Mesenchymal stem cell (in vitro differentiated cells and primary cell): ENCODE results near the gene RAP2A. TPM values are rescaled to one million over a fixed set of nuclear protein-coding genes. Genes with fewer than 3 reads are reported as not detected.

ENCODE experiments used
- DNase-seq: peaks from one replicate; pipeline ENCODE4 v3.0.0-alpha.2; 2013
- H2AFZ ChIP-seq: one replicate; pipeline ENCODE4 v1.6.1; 2013; ENCODE audit warnings: low read depth, mild to moderate bottlenecking, control low read depth, inconsistent platforms, low read length, moderate library complexity
- H2AK5ac ChIP-seq: 2 replicates; pipeline ENCODE4 v1.6.1; 2013; ENCODE audit warnings: low read length, moderate library complexity, mild to moderate bottlenecking, inconsistent platforms; ENCODE audit not compliant: severe bottlenecking
- H2BK120ac ChIP-seq: one replicate; pipeline ENCODE4 v1.6.1; 2013; ENCODE audit warnings: low read depth, mild to moderate bottlenecking, inconsistent platforms, low read length, moderate library complexity
- H2BK12ac ChIP-seq, 2 experiments: one replicate each; pipeline ENCODE4 v1.6.1; 2013; ENCODE audit warnings: inconsistent platforms in 2 of 2, low read length in 2 of 2, mild to moderate bottlenecking in 2 of 2, moderate library complexity in 2 of 2, control low read depth in 1 of 2
- H2BK15ac ChIP-seq: one replicate; pipeline ENCODE4 v1.6.1; 2013; ENCODE audit warnings: mild to moderate bottlenecking, low read depth, inconsistent platforms; ENCODE audit not compliant: poor library complexity, severe bottlenecking
- H2BK5ac ChIP-seq: 2 replicates; pipeline ENCODE4 v1.6.1; 2013; ENCODE audit warnings: low read depth, mild to moderate bottlenecking, low read length, control low read depth, inconsistent platforms; ENCODE audit not compliant: poor library complexity, severe bottlenecking
- H3K14ac ChIP-seq, 2 experiments: one replicate each; pipeline ENCODE4 v1.6.1; 2013; ENCODE audit warnings: inconsistent platforms in 2 of 2, low read length in 2 of 2, control low read depth in 1 of 2, mild to moderate bottlenecking in 1 of 2, moderate library complexity in 1 of 2
- H3K18ac ChIP-seq, 2 experiments: one replicate each; pipeline ENCODE4 v1.6.1; 2013; ENCODE audit warnings: inconsistent platforms in 2 of 2, low read length in 2 of 2, control low read depth in 1 of 2, low read depth in 1 of 2, mild to moderate bottlenecking in 1 of 2
- H3K23ac ChIP-seq, 2 experiments: one replicate each; pipeline ENCODE4 v1.6.1; 2013; ENCODE audit warnings: inconsistent platforms in 2 of 2, low read length in 2 of 2, mild to moderate bottlenecking in 2 of 2, moderate library complexity in 2 of 2, control low read depth in 1 of 2
- H3K27ac ChIP-seq: 2 replicates; pipeline ENCODE4 v1.5.1; 2013; ENCODE audit warnings: mild to moderate bottlenecking, moderate library complexity, low read length, control low read depth, inconsistent platforms; ENCODE audit not compliant: poor library complexity, severe bottlenecking
- H3K27me3 ChIP-seq, 2 experiments: 2 replicates each; pipeline versions ENCODE4 v1.6.1 to v1.7.0; 2013; ENCODE audit warnings: low read length in 2 of 2, mild to moderate bottlenecking in 2 of 2, moderate library complexity in 2 of 2, control low read depth in 1 of 2, inconsistent platforms in 1 of 2; ENCODE audit not compliant: control insufficient read depth in 1 of 2, insufficient read depth in 1 of 2
- H3K36me3 ChIP-seq, 2 experiments: 2 replicates each; pipeline versions ENCODE4 v1.6.1 to v1.7.0; 2013; ENCODE audit warnings: low read length in 2 of 2, control low read depth in 1 of 2, inconsistent platforms in 1 of 2, low read depth in 1 of 2, mild to moderate bottlenecking in 1 of 2; ENCODE audit not compliant: insufficient read depth in 2 of 2, control insufficient read depth in 1 of 2
- H3K4ac ChIP-seq, 2 experiments: one replicate each; pipeline ENCODE4 v1.6.1; 2013; ENCODE audit warnings: inconsistent platforms in 2 of 2, low read length in 2 of 2, mild to moderate bottlenecking in 2 of 2, moderate library complexity in 2 of 2, control low read depth in 1 of 2, low read depth in 1 of 2
- H3K4me1 ChIP-seq: 2 replicates; pipeline ENCODE4 v1.6.1; 2013; ENCODE audit warnings: low read depth, low read length, control low read depth; ENCODE audit not compliant: control insufficient read depth, insufficient read depth
- H3K4me2 ChIP-seq: 2 replicates; pipeline ENCODE4 v1.6.1; 2013; ENCODE audit warnings: low read length, mild to moderate bottlenecking, inconsistent platforms; ENCODE audit not compliant: poor library complexity, severe bottlenecking
- H3K4me3 ChIP-seq, 2 experiments: 2 replicates each; pipeline versions ENCODE4 v1.5.1 to v1.7.0; 2013; ENCODE audit warnings: low read length in 2 of 2, mild to moderate bottlenecking in 2 of 2, control low read depth in 1 of 2, low read depth in 1 of 2; ENCODE audit not compliant: insufficient read depth in 1 of 2
- H3K79me1 ChIP-seq: replicated peaks from 2 replicates; pipeline ENCODE4 v1.6.1; 2013; ENCODE audit warnings: mild to moderate bottlenecking, control low read depth, low read length, inconsistent platforms; ENCODE audit not compliant: poor library complexity, severe bottlenecking
- H3K9ac ChIP-seq: 2 replicates; pipeline ENCODE4 v1.7.0; 2013; ENCODE audit warnings: mild to moderate bottlenecking, low read length, moderate library complexity
- H3K9me3 ChIP-seq: 2 replicates; pipeline ENCODE4 v1.7.0; 2013; ENCODE audit warnings: mild to moderate bottlenecking, low read length; ENCODE audit not compliant: control insufficient read depth
- H4K8ac ChIP-seq: one replicate; pipeline ENCODE4 v1.6.1; 2013; ENCODE audit warnings: inconsistent platforms, mild to moderate bottlenecking, low read length, moderate library complexity
- H4K91ac ChIP-seq: one replicate; pipeline ENCODE4 v1.6.1; 2013; ENCODE audit warnings: mild to moderate bottlenecking, low read length, inconsistent platforms
- WGBS: methylation state at CpG from one replicate; pipeline ENCODE4 v1.1.7; 2013; ENCODE audit warnings: mixed read lengths; 5-methylcytosine and 5-hydroxymethylcytosine counted together
- small RNA-seq: library from polyadenylated mRNA; stranded (forward); fragments of <200 nt; extraction: miRNeasy Mini kit (QIAGEN cat#:217004); gene quantifications from one replicate; pipeline ENCODE3, GENCODE V24; 2013; ENCODE audit warnings: low read depth

RAP2A gene

GRCh38 chr13:97512732-97513131 lies 78.8 kb downstream of the RAP2A start:
- H3K23ac ChIP-seq, result no peak overlapping the region
- H4K91ac ChIP-seq, result no peak overlapping the region
- H3K14ac ChIP-seq, result no peak overlapping the region
- H2BK5ac ChIP-seq, result no peak overlapping the region
- no peaks in the 10 kb centered on the region for H3K36me3 ChIP-seq
- no peak overlapping the region for H4K8ac ChIP-seq
- H2BK12ac ChIP-seq, result no peak overlapping the region
- no peak overlapping the region for H3K4me2 ChIP-seq
- peaks cover 13% of the 10 kb centered on the region for H3K9me3 ChIP-seq
- no peak overlapping the region for H2BK120ac ChIP-seq
- no peak overlapping the region for H2AFZ ChIP-seq
- H3K9ac ChIP-seq, result no peak overlapping the region
- no peak overlapping the region for H2BK15ac ChIP-seq
- no peak overlapping the region for H3K18ac ChIP-seq
- H3K4me3 ChIP-seq, result no peak overlapping the region
- peaks cover 0 to 2% of the 10 kb centered on the region in 2 experiments for H3K27me3 ChIP-seq
- no peak overlapping the region for H2AK5ac ChIP-seq
- H3K27ac ChIP-seq, result no peak overlapping the region
- WGBS, result 91% methylated on average over 3 of the region's 3 CpGs
- H3K4ac ChIP-seq, result no peak overlapping the region
- no peaks in the 10 kb centered on the region for H3K79me1 ChIP-seq
- H3K4me1 ChIP-seq, result no peaks in the 10 kb centered on the region
- DNase-seq, result no peak

DNA sequence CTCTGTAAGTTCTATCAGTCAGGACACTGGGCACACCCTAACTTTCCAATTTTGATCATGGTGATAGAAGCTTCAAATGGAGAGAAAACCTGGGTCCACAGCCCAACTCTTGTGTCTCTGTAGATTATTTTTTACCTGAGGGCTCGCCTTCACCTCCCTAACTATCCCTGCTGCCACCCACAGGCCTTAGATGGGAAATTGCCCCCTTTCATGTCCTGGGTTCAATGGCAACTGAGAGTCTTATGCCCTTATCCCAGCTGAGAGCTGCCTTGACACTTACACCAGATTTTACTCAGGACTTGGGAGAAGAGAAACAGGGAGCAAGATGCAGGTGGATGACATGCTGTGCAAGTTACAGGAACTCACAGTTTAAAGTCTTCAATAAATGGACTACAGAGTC lies 81.7 kb downstream of the RAP2A start:
- H2AK5ac ChIP-seq, result no peak overlapping the region
- H3K27ac ChIP-seq, result no peak overlapping the region
- no CpG with 5 or more reads among the region's 1 CpG for WGBS
- no peak overlapping the region for H2BK12ac ChIP-seq
- H3K18ac ChIP-seq, result no peak overlapping the region
- H2AFZ ChIP-seq, result no peak overlapping the region
- no peak overlapping the region for H3K4ac ChIP-seq
- peaks cover 0 to 4% of the 10 kb centered on the region in 2 experiments for H3K27me3 ChIP-seq
- no peak overlapping the region for H4K8ac ChIP-seq
- H3K23ac ChIP-seq, result no peak overlapping the region
- no peak overlapping the region for H3K4me3 ChIP-seq
- H3K4me2 ChIP-seq, result no peak overlapping the region
- no peak overlapping the region for H3K9ac ChIP-seq
- H3K79me1 ChIP-seq, result no peaks in the 10 kb centered on the region
- DNase-seq, result no peak
- H4K91ac ChIP-seq, result no peak overlapping the region
- no peak overlapping the region for H3K14ac ChIP-seq
- H2BK15ac ChIP-seq, result no peak overlapping the region
- no peaks in the 10 kb centered on the region for H3K4me1 ChIP-seq
- H3K9me3 ChIP-seq, result peaks cover 6% of the 10 kb centered on the region
- no peaks in the 10 kb centered on the region for H3K36me3 ChIP-seq
- no peak overlapping the region for H2BK5ac ChIP-seq
- no peak overlapping the region for H2BK120ac ChIP-seq

GRCh38 chr13:97517967-97518366 lies 84.0 kb downstream of the RAP2A start:
- H3K23ac ChIP-seq, result no peak overlapping the region
- no peak overlapping the region for H3K9ac ChIP-seq
- no peak overlapping the region for H2BK120ac ChIP-seq
- H4K91ac ChIP-seq, result no peak overlapping the region
- H2BK5ac ChIP-seq, result no peak overlapping the region
- no peaks in the 10 kb centered on the region for H3K36me3 ChIP-seq
- no peaks in the 10 kb centered on the region for H3K79me1 ChIP-seq
- H3K4me2 ChIP-seq, result no peak overlapping the region
- no peak overlapping the region for H3K27ac ChIP-seq
- H3K18ac ChIP-seq, result no peak overlapping the region
- no peak overlapping the region for H2BK12ac ChIP-seq
- H2BK15ac ChIP-seq, result no peak overlapping the region
- DNase-seq, result no peak
- H3K9me3 ChIP-seq, result no peaks in the 10 kb centered on the region
- no peak overlapping the region for H3K14ac ChIP-seq
- H2AK5ac ChIP-seq, result no peak overlapping the region
- no peak overlapping the region for H3K4me3 ChIP-seq
- no peak overlapping the region for H2AFZ ChIP-seq
- peaks cover 0 to 4% of the 10 kb centered on the region in 2 experiments for H3K27me3 ChIP-seq
- 54% methylated on average over 1 of the region's 1 CpG for WGBS
- H3K4ac ChIP-seq, result no peak overlapping the region
- no peak overlapping the region for H4K8ac ChIP-seq
- no peaks in the 10 kb centered on the region for H3K4me1 ChIP-seq

Small RNA genes within 50 kb of the gene (small RNA-seq; reads per million reads assigned to genes)
- not detected for gene AL442067.1
